Activated CD4-positive, alpha-beta T cell treated with anti-CD3 and anti-CD28 coated beads for 1 hour (primary cell): ENCODE data around the gene RTN4R.

ENCODE experiments used
- DNase-seq: peaks from one replicate; pipeline ENCODE4 v3.0.0-alpha.2; 2020

Gene RTN4R

GRCh38 chr22:20239676-20240446 lies 28.3 kb downstream of the RTN4R start:
- no peak for DNase-seq

DNA sequence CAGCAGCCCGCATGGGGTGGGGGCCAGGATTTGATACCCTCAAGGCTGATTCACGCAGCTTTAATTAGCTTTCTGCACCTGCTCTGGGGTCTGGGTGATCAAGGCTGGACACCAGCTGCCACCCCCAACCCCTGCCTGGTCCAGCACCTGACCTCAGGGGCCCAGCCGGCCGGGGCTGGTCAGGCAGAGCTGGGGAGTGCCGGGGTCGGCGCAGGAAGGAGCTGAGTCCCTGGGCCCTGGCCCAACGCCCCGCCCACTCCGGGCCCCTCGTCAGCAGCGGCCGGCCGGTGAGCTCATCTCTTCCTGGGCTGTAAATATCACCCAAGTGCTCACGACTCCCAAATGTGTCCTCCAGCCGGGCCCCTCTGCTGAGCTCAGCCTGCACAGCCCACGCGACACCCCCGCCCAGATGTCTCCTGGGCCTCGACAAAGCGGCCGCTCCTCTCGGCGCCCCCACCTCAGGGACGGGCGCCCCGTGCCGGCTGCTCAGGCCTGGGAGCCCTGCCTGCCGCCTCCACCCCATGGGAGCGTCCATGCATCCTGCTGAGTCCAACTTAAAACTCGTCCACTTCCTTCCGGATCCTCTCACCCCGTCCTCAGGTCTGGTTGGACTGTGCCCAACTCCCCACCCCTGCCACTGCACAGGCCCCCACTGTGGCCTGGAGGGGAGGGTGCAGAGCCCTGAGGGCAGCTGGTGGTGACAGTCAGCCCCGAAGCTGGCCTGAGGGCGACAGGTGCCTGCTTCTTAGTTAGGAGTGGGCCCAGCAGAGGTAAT lies 29.0 kb downstream of the RTN4R start:
- DNase-seq: no peak

DNA sequence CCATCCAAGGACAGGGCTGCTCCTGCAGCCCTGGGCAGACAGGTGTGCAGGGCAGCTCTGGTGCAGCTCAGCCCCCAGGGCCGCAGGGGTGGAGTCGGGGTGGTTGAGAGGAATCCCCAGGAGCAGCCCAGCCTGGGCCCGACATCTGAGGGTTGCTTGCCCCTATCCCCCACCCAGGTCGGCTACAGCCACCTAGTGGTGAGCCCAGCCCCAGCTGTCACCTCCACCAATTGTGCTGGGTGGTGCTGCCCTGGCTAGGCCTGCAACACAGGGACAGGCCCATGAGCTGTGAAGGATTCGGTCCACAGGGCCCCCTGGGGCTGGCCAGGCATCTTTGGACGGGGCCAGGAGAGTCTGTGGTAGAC lies 29.6 kb downstream of the RTN4R start:
- peak; percentile 35 for DNase-seq

DNA sequence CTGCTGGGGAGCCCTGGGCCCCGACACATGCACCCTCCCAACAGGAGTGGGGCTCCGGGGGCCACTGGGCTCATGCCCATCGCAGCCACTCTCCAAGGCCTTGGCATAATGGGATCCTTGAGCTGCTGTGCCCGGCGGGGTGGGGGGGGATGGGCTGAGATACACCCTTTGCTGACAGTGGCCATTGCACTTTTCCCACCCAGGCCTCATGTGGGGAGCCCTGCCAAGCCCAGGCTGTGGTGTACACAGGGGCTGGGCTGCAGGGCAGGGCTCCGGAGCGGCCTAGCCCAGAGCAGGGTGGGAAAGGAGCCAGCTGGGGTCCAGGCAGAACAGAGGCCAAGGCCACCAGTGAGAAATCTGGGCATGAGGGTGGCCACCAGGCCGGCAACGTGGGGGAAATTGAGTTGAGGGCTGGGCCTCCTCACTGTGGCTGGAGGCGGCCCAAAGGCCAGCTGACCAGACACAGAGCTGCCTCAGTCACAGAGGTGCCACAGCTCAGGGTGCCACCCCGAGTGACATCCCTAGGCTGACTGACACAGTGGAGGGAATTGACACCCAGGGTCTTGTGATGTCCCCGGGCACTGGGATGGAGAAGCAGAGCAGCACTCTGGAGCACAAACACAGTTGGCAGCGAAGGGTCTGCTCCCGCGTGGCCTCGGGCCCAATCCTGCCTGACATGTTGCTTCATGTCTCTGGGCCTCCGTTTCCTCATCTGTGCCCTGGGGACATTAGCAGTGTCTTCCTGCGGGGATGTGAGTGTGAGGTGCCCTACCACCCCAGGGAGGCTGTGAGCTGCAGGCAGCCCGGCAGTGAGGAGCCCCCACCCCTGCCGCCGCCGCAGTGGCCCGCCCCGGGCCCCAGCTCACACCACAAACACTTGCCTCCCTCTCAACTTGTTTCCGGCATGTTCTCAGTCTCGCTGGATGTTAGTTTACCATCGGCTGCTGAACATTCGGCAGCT lies 30.4 kb downstream of the RTN4R start:
- DNase-seq: peak; percentile 15

DNA sequence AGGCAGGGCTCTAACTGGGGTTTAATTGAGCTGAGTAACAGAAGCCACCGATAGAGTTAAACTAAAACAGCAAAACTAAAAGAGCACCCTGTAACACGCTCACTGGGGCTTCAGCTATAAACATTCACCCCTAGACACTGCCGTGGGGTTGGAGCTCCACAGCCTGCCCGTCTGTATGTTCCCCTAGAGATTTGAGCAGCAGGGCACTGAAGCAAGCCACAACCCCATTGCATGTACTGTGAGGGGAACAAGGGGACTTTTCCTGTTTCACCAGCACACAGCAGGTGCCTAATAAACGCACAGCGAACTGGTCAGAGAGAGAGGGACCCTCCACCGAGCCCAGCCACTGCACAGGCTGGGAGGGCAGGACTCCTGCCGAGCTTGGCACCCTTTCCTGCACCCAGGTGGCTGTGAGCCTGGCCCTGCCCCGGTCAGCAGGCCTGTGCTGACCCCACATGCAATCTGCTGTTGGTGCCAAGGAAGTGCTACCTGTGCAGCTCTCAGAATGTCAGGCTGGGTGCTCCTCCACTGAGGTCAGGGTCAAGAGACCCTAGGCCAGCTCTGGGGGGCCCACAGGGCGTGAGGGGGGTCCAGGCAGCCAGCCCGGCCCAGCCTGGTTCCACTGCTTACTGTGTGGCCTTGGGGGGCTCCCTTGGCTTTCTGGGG lies 31.9 kb downstream of the RTN4R start:
- DNase-seq: no peak

DNA sequence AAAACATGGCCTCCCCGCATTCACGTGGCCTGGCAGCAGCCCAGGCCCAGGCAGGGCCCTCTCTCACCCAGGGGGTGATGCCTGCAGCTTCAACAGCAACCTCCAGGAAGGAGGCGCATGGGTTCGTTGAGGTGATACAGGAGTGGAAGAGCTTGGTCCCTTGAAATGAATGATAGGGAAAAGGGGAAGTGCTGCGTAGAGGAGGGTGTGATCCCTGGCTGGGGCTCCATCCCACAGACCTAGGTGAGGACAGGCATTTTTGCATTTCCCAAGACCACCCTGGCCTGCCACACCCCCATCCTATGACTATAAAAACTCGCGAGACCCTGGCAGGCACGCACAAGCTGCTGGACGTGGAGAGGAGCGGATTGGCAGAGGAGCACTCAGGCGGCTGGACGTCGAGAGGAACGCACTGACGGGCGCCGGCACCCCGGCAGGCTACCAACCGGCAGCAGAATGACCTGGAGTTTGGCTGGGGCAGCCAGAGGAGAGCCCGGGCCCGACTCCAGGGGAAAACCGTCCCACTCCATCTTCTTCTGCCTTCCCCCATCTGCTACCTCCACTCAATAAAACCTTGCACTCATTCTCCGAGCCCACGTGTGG lies 32.6 kb downstream of the RTN4R start:
- no peak for DNase-seq

GRCh38 chr22:20234760-20235388 lies 33.2 kb downstream of the RTN4R start:
- no peak for DNase-seq

- no peak for DNase-seq
Measured at GRCh38 chr22:20234314-20234682, 33.8 kb downstream of the RTN4R start.

- no peak for DNase-seq
Measured at GRCh38 chr22:20233351-20234313, 34.5 kb downstream of the RTN4R start.

DNA sequence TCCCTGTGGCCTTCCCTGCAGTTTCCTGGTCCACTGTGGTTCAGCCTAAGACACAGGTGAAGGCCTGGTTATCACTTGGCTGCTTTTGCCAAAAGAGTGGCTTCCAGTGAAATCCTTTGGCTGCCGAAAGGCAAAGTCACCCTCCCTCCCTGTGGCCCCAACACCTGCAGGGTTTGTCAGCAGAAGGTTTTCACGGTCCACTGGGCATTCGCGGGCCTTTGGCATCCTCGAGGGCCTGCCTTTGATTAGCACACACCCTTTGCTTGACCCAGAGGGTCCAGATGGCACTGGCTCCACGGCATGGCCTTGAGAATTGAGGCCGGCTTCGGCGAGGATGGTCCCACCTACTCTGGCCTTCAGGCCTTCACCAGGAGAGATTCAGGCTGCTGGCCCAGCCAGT lies 35.3 kb downstream of the RTN4R start:
- no peak for DNase-seq

DNA sequence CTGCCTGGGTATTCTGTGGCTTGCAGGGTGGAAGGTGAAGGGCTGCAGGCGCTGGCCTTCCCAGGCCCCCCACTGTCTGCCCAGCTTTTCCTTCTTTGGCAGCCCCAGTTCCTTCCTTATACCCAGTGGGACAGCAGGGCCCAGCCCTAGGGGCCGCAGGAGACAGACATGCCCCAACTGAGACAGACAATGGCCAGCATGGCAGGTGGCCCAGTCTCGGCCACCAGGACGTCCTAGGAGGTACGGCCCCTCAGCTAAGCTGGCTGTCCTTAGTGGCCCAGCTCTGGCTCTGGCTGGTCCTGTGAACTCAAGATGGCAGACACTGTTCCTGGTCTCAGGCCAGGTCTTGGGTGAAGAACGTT lies 35.9 kb downstream of the RTN4R start:
- DNase-seq: no peak

DNA sequence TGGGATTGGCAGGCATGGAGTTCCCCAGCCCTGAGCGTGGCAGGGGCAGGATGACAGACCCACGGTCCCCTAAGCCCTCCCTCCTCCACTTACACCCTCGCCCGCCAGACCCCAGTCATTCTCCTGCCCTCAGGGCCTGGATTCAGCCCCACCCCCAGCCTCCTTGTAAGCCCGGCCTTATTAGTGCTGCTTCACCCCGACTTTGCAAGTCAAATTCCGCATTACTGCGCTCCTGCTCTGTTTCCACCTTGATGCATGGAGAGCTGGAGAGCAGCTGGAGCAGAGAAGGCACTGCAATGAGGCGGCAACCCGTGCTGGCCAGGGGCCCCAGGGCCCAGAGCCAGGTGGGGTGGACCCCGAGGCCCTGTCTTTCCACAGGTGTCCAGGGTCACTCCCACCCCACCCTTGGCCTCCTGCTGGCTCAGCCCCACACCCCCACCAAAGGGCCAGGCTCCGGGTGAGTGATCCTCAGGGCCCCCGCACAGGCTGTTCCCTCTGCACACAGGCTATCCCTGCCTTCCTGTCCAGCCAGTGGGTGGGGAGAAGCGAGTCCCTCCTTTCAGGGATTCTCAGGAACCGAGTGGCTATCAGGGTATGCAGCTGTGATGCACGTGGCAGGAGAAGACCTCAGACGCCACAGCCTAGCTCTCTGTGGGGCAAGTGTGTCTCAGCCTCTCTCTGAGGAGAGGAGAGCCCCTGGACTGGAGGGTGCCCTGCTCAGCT lies 36.4 kb downstream of the RTN4R start:
- DNase-seq: no peak

GRCh38 chr22:20230777-20231420 lies 37.2 kb downstream of the RTN4R start:
- DNase-seq: no peak

- DNase-seq: no peak
Measured at GRCh38 chr22:20229916-20230775, 38.0 kb downstream of the RTN4R start.

DNA sequence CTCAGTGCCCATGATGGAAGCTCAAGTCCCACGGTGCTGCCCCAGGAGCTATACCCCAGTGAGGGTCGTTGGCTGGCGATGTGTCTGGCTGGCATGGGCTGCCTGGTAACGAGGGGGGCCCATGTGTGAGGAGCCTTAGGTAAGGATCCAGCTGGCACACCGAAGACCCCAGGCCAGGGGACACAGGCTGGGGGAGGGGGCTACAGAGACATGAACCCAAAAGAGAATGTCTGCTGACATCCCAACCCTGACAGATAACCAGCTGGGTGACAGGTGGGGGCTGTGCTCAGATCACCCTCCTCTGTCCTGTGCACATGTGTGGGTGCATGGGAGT lies 39.2 kb downstream of the RTN4R start:
- DNase-seq: no peak

- no peak for DNase-seq
Measured at GRCh38 chr22:20228055-20228938, 39.8 kb downstream of the RTN4R start.

GRCh38 chr22:20227363-20227762 lies 40.8 kb downstream of the RTN4R start:
- no peak for DNase-seq
